Stimulated activated CD4-positive, alpha-beta T cell treated with anti-CD3 and anti-CD28 coated beads, TNF-alpha, amount 100 ng/mL, for 4 hours (primary cell): ENCODE measurements around the gene ANKRD53.
A peak's percentile ranks its signal among the peaks of the same experiment; 100 is the strongest.

Experiments
- DNase-seq, 3 experiments: peaks; one replicate each; pipeline ENCODE4 v3.0.0-alpha.2; 2020; ENCODE audit warnings: low read depth in 3 of 3

ANKRD53 gene

DNA sequence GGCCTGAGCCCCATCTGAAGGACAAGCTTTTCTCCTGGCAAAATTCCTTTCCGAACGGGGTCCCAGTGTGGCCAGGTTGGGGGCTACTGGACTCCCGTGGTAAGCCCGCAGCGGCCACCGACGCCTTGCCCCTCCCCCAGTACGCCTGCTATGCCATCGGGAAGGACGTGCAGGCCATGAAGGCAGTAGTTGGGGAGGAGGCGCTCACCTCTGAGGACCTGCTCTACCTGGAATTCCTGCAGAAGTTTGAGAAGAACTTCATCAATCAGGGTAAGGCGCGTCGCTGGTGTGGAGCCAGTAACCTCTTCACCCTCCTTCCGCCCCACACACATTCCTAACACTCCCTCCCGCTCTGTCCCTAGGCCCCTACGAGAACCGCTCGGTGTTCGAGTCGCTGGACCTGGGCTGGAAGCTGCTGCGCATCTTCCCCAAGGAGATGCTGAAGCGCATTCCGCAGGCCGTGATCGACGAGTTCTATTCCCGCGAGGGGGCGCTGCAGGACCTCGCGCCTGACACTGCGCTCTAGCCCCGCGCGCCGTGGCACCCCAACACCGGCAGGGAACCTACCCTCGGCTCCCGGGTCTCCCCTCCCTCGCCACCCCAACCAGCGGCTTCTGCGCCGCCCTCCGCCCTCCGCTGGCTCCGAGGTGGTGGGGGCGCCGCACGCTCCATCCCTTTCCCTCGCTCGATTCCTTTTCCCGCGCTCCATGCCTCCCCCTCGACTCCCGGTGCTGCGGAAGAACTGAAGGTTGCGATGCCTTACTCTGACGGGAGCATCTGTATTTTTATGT lies 13.6 kb upstream of the ANKRD53 start:
- DNase-seq, result peak; percentile 67 to 77 (median 72)

DNA sequence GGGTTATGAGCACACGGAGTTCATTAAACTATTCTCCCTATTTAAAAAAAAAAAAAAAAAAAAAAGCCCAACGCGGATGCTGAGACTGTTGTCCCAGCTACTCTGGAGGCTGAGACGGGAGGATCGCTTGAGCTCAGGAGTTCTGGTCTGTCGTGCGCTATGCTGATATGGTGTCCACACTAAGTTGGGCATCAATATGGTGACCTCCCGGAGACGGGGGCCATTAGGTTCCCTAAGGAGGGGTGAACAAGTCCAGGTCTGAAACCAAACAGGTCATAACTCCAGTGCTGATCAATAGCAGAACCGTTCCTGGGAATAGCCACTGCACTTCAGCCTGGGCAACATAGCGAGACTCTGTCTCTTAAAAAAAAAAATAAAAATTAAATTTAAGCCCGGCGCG lies 12.9 kb upstream of the ANKRD53 start:
- no peak for DNase-seq

DNA sequence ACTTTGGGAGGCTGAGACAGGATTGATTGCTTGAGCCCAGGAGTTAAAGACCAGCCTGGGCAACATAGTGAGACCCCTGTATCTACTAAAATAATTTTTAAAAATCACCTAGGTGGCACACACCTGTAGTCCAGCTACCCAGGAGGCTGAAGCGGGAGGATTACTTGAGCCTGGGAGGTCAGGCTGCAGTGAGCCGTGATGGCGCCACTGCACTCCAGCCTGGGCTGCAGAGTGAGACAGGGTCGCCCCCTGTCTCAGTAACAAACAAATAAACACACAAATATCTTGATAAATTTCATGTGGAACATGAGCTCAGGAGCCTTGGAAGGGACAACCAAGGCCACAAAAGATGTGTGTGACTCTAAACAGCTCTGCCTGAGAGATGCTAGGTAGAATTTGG lies 11.7 kb upstream of the ANKRD53 start:
- no peak for DNase-seq

DNA sequence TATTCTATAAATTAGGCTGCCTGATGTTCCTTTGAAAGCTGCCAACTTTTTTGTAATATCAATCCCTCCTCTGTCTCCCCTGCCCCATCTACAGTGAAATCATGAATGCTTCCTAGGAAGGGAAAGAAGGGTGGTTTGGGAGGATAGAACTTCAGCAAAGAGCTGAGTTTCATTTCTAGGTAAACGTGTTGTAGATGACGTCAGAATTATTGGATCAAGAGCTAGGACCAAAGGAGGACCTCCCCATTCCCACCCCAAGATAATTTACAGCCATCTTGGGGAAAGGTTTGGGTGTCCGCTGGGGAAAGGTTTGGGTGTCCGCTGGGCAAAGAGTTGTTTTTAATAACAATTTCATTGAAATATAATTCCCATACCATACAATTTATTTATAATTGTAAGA lies 11.2 kb upstream of the ANKRD53 start:
- DNase-seq, result no peak

DNA sequence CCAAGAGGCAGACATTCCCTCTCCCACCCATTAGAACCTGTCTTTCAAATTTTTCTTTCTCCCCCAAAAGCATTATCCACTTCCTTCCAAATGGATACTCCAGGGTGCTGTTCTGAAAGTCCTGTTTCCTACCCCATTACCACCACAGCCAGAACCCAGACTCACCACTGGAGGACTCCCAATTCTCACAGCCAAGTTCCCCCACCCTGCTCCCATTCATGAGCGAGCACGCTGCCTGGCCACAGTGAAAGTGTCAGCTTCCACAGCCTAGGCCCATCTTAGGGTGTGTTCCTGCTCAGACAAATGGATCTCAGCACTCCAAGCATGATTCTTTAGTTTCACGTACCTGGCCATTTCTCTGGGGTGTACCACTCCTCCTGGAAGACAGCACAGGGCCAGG lies 3.8 kb upstream of the ANKRD53 start:
- no peak for DNase-seq

DNA sequence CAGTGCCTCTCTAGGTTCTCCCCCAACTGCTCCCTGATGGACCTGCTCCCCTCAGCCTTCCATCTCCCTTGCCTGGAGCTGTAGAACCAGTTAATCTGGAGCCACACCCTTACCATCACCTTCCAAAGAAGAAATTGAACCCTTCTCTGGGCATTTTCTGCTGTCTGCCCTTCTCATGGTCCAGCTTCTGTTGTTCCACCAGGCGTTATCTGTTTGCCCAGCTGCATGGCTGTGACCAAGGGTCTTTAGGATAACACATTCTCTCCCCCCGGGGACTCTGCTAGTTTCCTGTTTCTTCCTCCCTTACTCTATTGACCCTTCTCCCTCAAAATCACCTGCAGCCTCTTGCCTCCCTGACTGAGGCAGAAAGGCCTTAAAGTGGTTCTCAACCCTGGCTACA lies 3.2 kb upstream of the ANKRD53 start:
- DNase-seq, result no peak

DNA sequence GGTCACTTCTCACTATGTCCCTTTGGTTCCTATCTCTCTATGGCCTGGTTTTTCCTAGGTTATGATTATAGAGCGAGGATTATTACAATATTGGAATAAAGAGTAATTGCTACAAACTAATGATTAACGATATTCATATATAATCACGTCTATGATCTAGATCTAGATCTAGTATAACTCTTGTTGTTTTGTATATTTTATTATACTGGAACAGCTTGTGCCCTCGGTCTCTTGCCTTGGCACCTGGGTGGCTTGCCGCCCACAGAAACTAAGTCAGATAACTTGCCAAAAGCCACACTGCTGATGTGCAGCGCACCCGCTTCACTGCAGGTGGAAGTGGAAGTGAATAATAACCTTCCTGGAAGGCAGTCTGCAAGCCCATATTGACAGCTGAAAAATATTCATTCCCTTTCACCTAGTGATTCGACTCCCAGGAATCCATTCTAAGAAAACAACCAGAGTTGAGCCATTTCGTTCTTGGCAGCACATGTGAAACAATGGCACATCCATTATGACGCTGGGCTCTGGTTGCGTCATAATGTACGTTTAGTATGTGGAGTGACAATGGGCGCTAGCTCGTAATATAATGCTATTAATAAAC lies 725 bp upstream of the ANKRD53 start:
- DNase-seq, result no peak

DNA sequence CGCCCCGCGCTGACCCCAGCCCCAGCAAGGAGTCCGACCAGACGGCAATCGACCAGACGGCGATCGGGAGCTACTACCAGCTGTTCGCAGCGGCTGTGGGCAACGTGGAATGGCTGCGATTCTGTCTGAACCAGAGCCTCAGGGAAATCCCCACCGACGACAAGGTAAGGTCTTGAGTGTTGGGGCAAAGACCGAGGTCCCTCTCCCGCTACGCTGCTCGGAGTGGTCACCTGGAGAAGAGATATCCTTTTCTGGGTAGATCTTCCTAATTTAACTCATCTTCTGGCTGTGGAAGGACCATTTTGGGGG lies 704 bp downstream of the ANKRD53 start:
- no peak for DNase-seq

DNA sequence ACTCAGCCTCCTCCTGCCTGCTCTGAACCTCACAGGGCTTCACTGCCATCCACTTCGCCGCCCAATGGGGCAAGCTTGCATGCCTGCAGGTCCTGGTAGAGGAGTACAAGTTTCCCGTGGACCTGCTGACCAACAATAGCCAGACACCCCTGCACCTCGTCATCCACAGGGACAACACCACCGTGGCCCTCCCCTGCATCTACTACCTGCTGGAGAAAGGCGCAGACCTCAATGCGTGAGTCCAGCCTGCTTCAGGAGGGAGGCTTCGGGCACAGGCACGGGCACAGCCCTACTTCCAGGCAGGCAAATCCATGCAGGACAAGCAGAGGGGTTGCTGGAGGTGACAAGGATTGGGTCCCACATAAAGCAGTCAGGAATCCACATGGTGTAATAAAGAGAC lies 1.2 kb downstream of the ANKRD53 start:
- DNase-seq, result no peak

DNA sequence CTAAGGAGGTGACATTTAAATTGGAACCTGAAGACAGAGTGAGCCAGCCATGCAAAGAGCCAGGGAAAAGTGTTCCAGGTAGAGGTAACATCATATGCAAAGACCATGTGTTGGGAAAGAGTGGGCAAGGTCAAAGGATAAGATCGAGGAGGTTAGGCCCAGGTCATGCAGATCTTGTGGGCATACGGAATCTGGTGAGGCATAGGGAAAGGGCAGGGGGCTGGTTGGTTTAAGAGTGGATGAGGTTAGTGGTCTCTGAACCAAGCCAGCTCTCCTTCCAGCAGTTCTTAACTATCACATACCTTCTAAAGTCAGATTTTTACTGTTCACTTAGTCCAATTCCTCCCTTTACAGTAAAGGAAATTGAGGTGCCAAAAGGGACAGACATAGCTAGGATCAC lies 3.0 kb downstream of the ANKRD53 start:
- no peak for DNase-seq

DNA sequence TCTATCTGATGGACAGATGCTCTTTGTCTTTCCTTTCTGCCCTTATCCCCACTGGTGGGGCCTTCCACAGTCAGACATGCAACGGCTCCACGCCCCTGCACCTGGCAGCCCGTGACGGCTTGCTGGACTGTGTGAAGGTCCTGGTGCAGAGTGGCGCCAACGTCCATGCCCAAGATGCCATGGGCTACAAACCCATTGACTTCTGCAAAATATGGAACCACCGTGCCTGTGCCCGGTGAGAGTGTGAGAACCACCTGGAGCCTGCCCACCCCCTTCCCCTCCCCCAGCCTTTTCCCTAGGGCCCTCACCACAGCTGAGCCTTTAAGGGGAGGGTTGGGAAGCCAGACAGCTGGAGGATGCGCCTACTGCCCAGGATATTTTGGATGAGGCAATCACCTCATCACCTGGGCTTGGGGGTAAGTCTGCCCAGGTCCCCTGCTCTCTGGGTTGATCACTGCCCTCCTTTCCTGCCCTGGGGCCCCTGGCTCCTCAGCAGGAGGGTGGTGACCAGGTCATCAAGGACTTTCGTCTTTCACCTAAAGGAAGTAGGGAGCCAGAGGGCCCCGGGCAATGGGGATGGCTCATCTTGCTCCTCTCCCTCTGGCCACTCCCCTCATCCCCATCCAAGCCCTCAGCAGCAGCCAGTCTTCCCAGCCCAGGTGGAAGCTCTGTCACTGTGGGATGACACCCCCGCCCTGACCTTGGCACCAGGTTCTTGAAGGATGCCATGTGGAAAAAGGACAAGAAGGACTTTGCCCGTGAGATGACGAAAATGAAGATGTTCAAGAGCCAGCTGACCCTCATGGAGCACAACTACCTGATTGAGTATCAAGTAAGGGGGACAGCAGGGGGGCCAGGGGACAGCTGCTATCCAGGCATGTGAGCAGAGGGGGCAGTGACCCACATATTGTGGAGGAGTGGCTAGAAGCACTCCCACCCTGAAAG lies 3.7 kb downstream of the ANKRD53 start:
- DNase-seq, result no peak

DNA sequence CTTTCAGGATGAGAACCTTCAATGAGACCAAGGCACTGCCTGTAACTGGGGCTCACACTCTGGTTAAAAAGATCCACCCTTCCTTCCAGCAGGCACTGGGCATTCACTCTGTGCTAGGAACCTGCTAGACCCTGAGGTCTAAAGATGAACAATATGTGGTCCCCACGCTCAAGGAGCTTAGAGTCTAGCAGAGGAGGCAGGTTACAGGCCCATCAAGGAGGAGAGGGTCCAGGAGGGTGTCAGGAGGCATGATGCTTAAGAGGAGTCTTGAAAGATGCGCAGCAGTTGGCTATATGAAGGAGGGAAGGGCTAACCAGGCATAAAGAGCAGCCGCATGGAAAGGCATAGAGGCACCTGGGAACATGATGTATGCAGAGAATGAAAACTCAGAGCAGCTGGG lies 4.5 kb downstream of the ANKRD53 start:
- DNase-seq, result no peak

DNA sequence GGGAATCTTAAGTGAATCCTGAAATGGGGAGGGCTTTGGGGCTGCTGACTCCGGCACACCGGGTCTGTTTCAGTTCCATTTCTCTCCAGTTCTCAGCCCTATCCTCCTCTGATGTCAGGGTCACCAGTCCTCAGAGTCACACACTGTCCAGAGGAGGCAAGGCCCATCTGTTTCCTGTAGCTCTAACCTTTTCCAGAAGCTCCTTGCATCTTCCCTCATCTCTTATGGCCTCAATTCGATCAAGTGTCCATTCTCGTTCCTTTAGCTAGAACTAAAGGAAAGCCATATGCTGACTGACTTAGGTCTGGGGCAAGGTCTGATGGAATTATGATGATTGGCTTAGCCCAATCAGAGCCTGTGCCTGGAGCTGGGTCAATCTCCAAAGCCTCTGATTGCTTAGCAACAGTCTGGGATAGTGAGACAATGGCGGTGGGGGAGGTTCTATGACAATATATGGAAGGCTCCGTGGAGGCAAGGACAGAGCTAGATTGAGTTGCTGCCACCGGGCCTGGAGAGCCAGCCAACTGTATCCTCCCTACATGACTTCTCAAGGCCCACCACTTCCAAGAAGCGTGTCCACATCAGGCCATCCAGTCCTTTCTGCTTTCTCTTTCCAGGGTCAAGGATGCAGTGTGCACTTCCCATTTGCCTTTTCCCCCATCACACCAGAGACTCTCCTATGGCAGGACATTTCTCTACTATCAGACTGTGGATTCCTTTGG lies 5.2 kb downstream of the ANKRD53 start:
- no peak for DNase-seq

DNA sequence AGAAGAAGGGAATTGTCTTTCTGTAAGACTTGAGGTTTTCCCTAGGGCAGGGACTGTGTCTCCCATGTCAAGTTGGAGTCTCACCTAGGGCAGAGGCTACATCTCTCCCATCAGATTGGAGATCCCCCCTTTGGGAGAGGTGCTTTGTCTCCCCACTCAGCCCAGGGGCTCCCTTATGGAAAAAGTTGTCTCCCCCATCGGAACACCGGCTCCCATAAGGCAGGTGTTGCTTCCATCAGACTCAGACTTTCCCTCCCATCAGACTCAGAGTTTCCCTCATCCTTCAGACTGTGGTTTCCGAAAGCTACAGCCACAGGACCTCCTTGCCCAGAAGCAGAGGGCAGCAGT lies 5.8 kb downstream of the ANKRD53 start:
- no peak for DNase-seq

DNA sequence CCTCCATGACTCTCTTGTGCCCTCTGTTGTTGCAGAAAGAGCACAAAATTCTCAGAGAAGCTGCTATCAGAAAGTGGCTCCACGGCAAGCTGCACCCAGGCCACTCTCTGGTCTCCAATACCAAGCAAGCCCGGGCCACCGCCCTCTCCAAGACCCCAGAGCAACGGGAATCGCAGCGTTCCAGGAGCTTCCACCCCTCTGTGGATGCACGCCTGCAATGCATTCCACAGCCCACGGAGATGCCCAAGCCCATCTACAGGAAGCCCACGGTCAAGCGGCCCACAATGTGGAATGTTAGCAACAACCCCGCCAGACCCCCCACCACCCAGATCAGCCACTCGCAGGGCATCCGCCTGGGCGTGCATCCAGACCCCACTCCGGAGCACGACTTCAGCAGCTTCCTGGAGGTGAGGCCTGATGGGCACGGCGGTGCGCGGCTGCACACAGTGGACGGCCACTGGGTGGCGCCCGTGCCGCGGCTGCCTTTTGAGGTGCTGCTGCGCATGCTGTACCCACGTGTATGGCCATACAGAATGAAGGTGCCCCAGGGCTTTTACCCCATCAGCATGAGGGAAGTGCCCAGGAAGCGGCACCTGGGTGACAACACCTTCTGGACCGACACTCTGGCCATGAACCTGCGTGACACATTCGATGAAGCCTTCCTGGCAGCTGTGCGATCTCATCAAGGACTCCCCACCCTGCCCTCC lies 6.3 kb downstream of the ANKRD53 start:
- DNase-seq, result peak; percentile 66 to 72 (median 71)

DNA sequence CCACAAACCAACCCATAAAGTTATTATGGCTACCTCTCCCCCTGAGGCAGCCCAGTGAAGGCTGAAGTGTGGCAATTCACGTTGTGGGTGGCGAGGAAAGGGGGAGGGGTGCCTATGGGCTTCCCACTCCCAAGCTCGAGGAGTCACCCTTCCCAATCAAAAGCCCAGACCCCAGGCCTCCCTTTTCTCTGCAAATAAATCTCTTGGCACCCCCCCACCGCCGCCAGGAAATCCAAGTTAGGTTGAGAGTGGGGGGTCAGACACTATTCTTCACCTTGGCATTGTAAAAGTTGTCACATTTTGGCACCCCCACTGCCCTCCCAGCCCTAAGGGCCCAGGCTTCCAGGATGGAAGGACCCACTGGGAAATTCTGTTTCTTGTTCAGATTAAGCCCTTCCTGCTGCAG lies 6.9 kb downstream of the ANKRD53 start:
- DNase-seq, result no peak

DNA sequence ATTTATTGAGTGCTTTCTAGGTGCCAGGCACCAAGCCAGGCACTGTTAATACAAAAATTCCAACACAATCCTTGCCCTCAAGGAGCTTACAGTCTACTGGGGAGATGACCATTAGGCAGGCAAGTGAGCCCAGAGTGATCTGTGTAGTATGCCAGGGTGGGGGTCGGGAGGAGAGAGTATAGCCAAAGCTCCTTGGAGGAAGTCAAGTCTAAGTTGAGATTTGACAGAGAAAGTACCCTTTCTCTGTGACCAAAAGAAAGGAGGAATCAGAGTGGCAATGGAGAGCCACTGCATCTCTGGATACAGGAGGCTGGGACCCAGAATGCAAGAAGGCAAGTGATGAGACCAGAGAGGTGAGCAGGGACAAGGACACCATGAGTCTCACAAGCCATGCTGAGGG lies 7.5 kb downstream of the ANKRD53 start:
- DNase-seq, result no peak

DNA sequence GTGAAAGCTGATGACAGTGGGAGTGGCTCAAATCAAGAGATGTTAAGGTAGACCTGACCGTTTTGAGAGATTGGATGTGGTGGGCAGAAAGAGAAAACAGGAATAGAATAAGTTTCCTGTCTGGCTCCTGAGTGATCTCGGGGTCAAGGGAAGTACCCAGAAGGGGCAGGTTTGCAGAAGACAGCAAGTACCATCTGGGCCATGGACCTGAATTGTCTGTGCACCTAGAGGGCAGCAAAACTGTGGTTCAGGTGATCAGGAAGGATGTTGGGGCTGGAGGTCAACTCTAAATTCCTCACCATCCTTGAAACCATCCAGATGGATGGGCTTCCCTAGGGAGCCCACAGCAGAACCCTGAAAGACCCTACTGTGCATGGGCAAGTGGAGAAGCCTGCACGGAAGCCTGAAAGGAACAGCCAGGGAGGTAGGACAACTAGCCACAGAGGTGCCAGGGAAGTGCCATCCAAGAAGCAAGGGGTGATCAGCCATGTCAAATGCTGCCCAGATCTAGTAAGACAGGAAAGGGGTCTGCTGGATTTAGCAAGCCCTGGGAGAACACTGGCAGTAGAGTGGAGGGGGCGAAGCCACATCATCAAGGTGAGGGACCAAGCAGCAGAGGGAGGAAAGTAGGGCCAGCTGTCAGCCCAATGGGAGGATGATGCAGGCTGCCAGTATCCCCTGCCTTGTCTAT lies 8.2 kb downstream of the ANKRD53 start:
- DNase-seq, result no peak

DNA sequence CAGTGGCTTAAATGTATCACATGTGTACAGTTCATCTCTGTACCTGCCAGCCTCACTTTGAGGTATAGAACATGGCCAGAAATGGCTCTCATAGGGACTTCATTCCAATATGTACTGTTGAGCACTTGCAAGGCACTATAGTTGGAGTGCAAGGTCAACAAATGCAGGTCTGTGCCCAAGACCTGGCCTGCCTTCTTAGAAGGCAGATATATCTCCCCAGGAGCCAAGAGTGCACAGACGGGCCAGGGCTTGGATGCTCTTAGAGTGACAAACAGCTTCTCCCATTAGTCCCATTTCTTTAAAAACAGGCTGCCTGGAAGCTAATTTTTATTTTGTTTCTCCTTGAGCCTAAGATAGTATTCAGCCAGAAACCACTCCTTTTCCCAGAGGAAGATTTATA lies 9.0 kb downstream of the ANKRD53 start:
- DNase-seq, result no peak

DNA sequence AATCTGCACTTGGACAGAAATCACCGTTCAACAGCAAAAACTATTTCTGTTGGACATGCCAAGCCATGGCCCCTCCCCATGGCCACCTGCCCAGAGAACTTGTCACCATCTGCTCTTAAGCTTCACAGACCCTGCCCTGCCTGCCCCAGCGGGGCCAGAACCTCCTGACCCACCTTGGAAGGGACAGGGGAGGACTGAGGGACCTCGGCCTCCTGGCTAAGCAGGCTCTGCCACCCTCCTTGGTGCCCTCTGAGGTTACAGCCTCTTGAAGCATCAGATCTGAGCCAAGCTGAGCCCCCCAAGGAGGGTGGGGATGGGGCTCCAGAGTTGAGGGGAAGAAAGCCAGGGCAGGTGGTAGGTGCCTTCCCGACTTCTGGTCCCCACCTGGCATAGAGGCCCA lies 9.7 kb downstream of the ANKRD53 start:
- DNase-seq, result no peak
